ENCODE measurements around the gene EFNA5.

The EFNA5 gene

GRCh38 chr5:107672211-107673038 is 1.7 kb upstream of the EFNA5 start:
- no peak for DNase-seq

GRCh38 chr5:107671742-107672210 is 1.0 kb upstream of the EFNA5 start:
- no peak for DNase-seq

- DNase-seq, result no peak
Observed at GRCh38 chr5:107670087-107670931, 428 bp downstream of the EFNA5 start.

- DNase-seq, result no peak
Observed at GRCh38 chr5:107669096-107670031, 1.4 kb downstream of the EFNA5 start.

GRCh38 chr5:107668154-107669095 is 2.3 kb downstream of the EFNA5 start:
- no peak for DNase-seq

GRCh38 chr5:107666051-107666655 is 4.6 kb downstream of the EFNA5 start:
- DNase-seq, result no peak

- DNase-seq, result no peak
Observed at GRCh38 chr5:107665036-107665570, 5.6 kb downstream of the EFNA5 start.

- no peak for DNase-seq
Observed at GRCh38 chr5:107663697-107664096, 7.0 kb downstream of the EFNA5 start.

- no peak for DNase-seq
Observed at GRCh38 chr5:107661650-107662044, 9.1 kb downstream of the EFNA5 start.

GRCh38 chr5:107661038-107661649 is 9.6 kb downstream of the EFNA5 start:
- DNase-seq, result no peak

- no peak for DNase-seq
Observed at GRCh38 chr5:107658528-107658927, 12.2 kb downstream of the EFNA5 start.

- no peak for DNase-seq
Observed at GRCh38 chr5:107655831-107656230, 14.9 kb downstream of the EFNA5 start.

- no peak for DNase-seq
Observed at GRCh38 chr5:107654827-107655226, 15.9 kb downstream of the EFNA5 start.

GRCh38 chr5:107653685-107654084 is 17.1 kb downstream of the EFNA5 start:
- no peak for DNase-seq

GRCh38 chr5:107652839-107653607 is 17.7 kb downstream of the EFNA5 start:
- no peak for DNase-seq

GRCh38 chr5:107652408-107652807 is 18.3 kb downstream of the EFNA5 start:
- DNase-seq, result no peak

- DNase-seq, result no peak
Observed at GRCh38 chr5:107651325-107651724, 19.4 kb downstream of the EFNA5 start.

- no peak for DNase-seq
Observed at GRCh38 chr5:107646418-107646817, 24.3 kb downstream of the EFNA5 start.

GRCh38 chr5:107640568-107640967 is 30.2 kb downstream of the EFNA5 start:
- no peak for DNase-seq

- no peak for DNase-seq
Observed at GRCh38 chr5:107639990-107640389, 30.7 kb downstream of the EFNA5 start.
